ENCODE results near the gene SH3PXD2A.

The SH3PXD2A gene

GRCh38 chr10:103806395-103807187 is 48.8 kb downstream of the SH3PXD2A start:
- no peak for DNase-seq

- no peak for DNase-seq
Measured at GRCh38 chr10:103805781-103806180, 49.6 kb downstream of the SH3PXD2A start.

DNA sequence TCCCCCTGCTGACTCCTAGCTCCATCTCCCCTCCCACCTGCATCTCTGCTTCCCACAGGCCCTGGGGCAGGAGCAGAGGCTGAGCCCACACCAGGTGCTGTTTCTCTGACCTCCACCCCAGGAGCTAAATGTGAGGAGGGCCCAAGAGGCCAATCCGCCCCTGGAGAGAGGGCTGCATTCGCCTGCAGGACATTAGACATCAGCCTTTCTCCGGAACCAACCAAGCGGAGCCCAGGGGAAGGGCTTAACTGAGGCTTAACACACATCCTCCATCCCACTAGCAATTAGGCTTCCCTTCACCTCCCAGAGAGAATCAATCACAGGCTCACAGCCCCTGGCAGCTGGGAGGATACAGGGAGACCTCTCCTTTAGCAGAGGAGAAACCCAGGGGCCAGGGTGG is 50.5 kb downstream of the SH3PXD2A start:
- DNase-seq: no peak

DNA sequence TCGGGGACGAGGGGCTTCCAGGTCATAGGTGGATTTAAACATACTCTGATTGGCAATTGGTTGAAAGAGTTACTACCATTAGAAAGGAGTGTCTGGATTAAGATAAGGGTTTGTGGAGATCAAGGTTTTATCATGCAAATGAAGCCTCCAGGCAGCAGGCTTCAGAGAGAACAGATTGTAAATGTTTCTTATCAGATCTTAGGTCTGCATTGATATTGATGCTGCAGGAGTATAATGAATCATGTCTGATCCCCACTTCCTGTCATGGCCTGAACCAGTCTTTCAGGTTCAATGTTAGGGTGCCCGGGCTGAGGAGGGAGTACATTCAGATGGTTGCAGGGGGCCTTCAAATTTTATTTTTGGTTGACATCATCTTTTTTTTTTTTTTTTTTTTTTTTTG is 51.4 kb downstream of the SH3PXD2A start:
- no peak for DNase-seq

- DNase-seq: no peak
Measured at GRCh38 chr10:103802637-103803353, 52.6 kb downstream of the SH3PXD2A start.

DNA sequence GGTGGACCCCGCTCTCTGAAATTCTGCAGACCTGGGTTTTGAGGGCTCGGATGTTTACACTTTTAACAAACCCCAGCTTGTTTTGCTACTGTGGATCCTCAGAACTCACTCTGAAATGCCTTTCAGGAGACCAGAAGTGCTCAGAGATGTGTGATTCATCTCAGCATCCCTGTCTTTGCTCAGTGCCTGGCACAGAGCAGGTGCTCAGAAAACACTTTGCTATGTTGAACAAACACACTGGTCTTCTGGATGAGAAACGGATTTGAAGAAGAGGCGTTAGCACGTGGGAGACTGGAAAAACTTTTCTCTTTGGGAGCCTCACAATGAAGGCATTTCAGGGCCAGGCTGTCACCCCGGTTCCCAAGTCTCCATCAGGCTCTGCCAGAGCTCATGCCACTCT is 53.3 kb downstream of the SH3PXD2A start:
- DNase-seq: no peak

- DNase-seq: no peak
Measured at GRCh38 chr10:103800789-103801540, 54.4 kb downstream of the SH3PXD2A start.

GRCh38 chr10:103800089-103800488 is 55.3 kb downstream of the SH3PXD2A start:
- no peak for DNase-seq

GRCh38 chr10:103799341-103799740 is 56.0 kb downstream of the SH3PXD2A start:
- DNase-seq: no peak

- no peak for DNase-seq
Measured at GRCh38 chr10:103798511-103798910, 56.9 kb downstream of the SH3PXD2A start.

DNA sequence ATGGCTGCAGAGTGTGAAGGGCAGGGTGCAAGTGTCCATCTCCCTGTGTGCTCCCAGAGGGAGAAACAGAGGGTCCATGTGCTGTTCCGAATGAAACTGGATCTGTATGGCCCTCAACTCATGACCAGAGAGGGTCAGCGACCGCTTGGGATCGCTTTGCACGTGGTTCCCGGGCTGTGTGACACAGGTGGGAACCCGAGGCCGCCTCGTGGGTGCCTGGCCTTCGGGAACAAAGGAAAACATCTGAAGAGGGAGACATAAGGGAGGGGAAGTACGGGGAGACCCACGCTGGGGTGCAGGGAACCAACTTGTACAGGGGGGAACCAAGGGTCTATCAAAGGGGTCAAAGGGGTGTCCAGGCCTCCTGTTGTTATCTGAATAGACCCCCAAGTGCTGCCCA is 57.5 kb downstream of the SH3PXD2A start:
- DNase-seq: no peak

- DNase-seq: no peak
Measured at GRCh38 chr10:103795634-103796270, 59.6 kb downstream of the SH3PXD2A start.

DNA sequence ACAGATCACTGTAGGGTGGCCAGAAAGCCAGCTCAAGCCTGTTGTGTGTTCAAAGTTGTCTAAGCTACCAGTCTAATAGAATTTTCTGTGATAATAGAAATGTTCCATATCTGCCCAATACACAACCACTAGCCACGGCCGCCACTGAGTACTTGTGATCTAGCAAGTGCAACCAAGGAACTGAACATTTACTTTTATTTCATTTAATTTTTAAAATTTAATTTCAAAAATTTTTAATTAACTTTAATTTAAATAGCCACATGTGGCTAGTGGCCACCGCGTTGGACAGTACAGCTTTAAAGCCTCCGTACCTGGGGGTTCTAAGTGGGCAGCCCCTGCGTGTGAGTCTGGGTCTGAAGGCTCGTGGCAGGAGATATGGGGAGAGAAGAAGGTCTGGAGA is 60.4 kb downstream of the SH3PXD2A start:
- DNase-seq: no peak

GRCh38 chr10:103793920-103794883 is 61.2 kb downstream of the SH3PXD2A start:
- no peak for DNase-seq

GRCh38 chr10:103793429-103793828 is 61.9 kb downstream of the SH3PXD2A start:
- DNase-seq: no peak

DNA sequence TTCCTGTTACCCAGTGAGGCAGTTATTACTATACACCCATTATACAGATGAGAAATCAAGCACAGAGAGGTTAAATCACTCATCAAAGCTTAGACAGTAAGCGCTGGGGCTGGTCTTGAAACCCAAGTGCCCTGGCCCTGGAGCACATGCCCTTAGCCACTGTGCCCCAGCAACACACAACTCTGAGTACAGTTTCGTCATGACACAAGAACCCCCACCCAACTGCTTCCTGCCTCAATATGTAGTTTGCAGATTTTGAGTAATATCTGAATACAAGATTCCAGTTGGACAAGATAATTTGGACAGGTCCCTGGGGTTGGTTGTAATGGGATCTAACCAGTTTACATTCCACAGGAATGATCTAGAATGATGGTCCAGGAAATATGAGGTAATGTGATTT is 62.8 kb downstream of the SH3PXD2A start:
- no peak for DNase-seq

- DNase-seq: no peak
Measured at GRCh38 chr10:103791858-103792257, 63.5 kb downstream of the SH3PXD2A start.

- no peak for DNase-seq
Measured at GRCh38 chr10:103791291-103791690, 64.1 kb downstream of the SH3PXD2A start.

DNA sequence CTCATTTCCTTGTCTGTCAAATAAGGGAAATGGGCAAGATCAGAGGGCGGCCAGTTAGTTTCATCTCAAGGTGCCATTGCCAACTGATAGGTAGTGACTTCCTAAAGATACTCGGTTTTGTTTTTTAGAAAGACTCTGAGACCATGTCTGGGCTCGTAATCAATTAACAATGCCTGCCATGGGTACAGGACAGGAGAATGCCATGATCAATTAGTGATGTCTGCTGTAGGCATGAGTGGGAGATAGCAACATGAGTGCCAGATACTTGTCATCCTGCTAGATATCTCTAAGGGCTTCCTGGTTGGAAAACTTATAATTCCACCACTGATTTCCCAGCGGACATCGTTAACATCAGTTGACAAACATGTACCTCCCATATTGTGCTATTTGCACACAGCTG is 64.8 kb downstream of the SH3PXD2A start:
- no peak for DNase-seq

GRCh38 chr10:103789771-103790201 is 65.6 kb downstream of the SH3PXD2A start:
- DNase-seq: no peak

DNA sequence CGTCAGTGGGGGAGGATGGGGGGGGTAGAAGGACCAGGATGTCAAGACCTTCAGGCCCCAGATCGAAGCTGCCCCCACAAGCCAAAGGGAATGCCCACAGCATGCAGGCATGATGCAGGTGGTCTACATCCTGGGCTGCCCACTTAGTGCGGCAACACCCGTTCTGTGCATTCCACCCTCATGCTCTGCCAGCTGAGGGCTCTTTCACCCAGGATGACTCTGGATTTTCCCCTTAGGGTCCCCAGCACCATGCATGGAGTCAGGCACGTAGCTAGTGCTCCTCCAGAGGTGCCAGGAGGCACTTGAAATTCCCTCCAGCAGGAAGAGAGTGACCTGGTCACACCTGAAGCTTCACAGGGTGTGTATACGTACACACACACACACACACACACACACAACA is 66.2 kb downstream of the SH3PXD2A start:
- no peak for DNase-seq

- no peak for DNase-seq
Measured at GRCh38 chr10:103787331-103787730, 68.0 kb downstream of the SH3PXD2A start.
